GM10847 (cell line): ENCODE results near the gene CYP4F2.

Experiments used
- POLR2A ChIP-seq: IDR thresholded peaks from 2 replicates; pipeline ENCODE4 v1.6.1; 2011; ENCODE audit not compliant: insufficient read length; ENCODE audit errors: extremely low read depth

Gene CYP4F2

GRCh38 chr19:15905026-15905425, 7.2 kb upstream of the CYP4F2 start:
- TF ChIP-seq POLR2A = no peak

GRCh38 chr19:15902254-15902653, 4.4 kb upstream of the CYP4F2 start:
- TF ChIP-seq POLR2A = no peak

- TF ChIP-seq POLR2A = no peak
These were observed 2.6 kb upstream of the CYP4F2 start for GRCh38 chr19:15900504-15900903.

- no peak for TF ChIP-seq POLR2A
These were observed 692 bp downstream of the CYP4F2 start for GRCh38 chr19:15897026-15897737.

GRCh38 chr19:15895876-15896430, 1.9 kb downstream of the CYP4F2 start:
- TF ChIP-seq POLR2A = no peak

- no peak for TF ChIP-seq POLR2A
These were observed 3.5 kb downstream of the CYP4F2 start for GRCh38 chr19:15894359-15894758.

GRCh38 chr19:15893477-15893876, 4.4 kb downstream of the CYP4F2 start:
- no peak for TF ChIP-seq POLR2A

GRCh38 chr19:15892012-15892411, 5.9 kb downstream of the CYP4F2 start:
- TF ChIP-seq POLR2A = no peak

- no peak for TF ChIP-seq POLR2A
These were observed 6.4 kb downstream of the CYP4F2 start for GRCh38 chr19:15891434-15891833.

GRCh38 chr19:15885919-15886318, 12.0 kb downstream of the CYP4F2 start:
- TF ChIP-seq POLR2A = no peak

GRCh38 chr19:15885167-15885566, 12.7 kb downstream of the CYP4F2 start:
- TF ChIP-seq POLR2A = no peak

GRCh38 chr19:15874821-15875474, 22.9 kb downstream of the CYP4F2 start:
- TF ChIP-seq POLR2A = no peak

- no peak for TF ChIP-seq POLR2A
These were observed 26.3 kb downstream of the CYP4F2 start for GRCh38 chr19:15871570-15871969.

- TF ChIP-seq POLR2A = no peak
These were observed 28.0 kb downstream of the CYP4F2 start for GRCh38 chr19:15869873-15870272.

GRCh38 chr19:15869109-15869555, 28.7 kb downstream of the CYP4F2 start:
- TF ChIP-seq POLR2A = no peak

GRCh38 chr19:15866636-15867035, 31.2 kb downstream of the CYP4F2 start:
- TF ChIP-seq POLR2A = no peak

GRCh38 chr19:15864824-15865223, 33.0 kb downstream of the CYP4F2 start:
- no peak for TF ChIP-seq POLR2A

- TF ChIP-seq POLR2A = no peak
These were observed 34.6 kb downstream of the CYP4F2 start for GRCh38 chr19:15863272-15863671.
